ENCODE measurements around the gene VIL1. TPM values are rescaled to one million over a fixed set of nuclear protein-coding genes. Genes with fewer than 3 reads are reported as not detected.

The VIL1 gene
- total and polyA plus RNA-seq, 2 of the 13 experiments (the other 11 are each of a cell fraction or from before 2014, with no cell fraction given) = 287 to 301 TPM

- TF ChIP-seq, protein P1, sequence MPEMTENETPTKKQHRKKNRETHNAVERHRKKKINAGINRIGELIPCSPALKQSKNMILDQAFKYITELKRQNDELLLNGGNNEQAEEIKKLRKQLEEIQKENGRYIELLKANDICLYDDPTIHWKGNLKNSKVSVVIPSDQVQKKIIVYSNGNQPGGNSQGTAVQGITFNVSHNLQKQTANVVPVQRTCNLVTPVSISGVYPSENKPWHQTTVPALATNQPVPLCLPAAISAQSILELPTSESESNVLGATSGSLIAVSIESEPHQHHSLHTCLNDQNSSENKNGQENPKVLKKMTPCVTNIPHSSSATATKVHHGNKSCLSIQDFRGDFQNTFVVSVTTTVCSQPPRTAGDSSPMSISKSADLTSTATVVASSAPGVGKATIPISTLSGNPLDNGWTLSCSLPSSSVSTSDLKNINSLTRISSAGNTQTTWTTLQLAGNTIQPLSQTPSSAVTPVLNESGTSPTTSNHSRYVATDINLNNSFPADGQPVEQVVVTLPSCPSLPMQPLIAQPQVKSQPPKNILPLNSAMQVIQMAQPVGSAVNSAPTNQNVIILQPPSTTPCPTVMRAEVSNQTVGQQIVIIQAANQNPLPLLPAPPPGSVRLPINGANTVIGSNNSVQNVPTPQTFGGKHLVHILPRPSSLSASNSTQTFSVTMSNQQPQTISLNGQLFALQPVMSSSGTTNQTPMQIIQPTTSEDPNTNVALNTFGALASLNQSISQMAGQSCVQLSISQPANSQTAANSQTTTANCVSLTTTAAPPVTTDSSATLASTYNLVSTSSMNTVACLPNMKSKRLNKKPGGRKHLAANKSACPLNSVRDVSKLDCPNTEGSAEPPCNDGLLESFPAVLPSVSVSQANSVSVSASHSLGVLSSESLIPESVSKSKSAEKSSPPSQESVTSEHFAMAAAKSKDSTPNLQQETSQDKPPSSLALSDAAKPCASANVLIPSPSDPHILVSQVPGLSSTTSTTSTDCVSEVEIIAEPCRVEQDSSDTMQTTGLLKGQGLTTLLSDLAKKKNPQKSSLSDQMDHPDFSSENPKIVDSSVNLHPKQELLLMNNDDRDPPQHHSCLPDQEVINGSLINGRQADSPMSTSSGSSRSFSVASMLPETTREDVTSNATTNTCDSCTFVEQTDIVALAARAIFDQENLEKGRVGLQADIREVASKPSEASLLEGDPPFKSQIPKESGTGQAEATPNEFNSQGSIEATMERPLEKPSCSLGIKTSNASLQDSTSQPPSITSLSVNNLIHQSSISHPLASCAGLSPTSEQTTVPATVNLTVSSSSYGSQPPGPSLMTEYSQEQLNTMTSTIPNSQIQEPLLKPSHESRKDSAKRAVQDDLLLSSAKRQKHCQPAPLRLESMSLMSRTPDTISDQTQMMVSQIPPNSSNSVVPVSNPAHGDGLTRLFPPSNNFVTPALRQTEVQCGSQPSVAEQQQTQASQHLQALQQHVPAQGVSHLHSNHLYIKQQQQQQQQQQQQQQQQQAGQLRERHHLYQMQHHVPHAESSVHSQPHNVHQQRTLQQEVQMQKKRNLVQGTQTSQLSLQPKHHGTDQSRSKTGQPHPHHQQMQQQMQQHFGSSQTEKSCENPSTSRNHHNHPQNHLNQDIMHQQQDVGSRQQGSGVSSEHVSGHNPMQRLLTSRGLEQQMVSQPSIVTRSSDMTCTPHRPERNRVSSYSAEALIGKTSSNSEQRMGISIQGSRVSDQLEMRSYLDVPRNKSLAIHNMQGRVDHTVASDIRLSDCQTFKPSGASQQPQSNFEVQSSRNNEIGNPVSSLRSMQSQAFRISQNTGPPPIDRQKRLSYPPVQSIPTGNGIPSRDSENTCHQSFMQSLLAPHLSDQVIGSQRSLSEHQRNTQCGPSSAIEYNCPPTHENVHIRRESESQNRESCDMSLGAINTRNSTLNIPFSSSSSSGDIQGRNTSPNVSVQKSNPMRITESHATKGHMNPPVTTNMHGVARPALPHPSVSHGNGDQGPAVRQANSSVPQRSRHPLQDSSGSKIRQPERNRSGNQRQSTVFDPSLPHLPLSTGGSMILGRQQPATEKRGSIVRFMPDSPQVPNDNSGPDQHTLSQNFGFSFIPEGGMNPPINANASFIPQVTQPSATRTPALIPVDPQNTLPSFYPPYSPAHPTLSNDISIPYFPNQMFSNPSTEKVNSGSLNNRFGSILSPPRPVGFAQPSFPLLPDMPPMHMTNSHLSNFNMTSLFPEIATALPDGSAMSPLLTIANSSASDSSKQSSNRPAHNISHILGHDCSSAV (CRISPR knock-in tag; IDR thresholded peaks at IDR 0.05; ENCODE audit: borderline replicate concordance) = peak; percentile 87; the same call in 1 of the 2 replicates
- peak in 1 of 2 experiments; percentile 40; a peak in 1 of 4 replicates for TF ChIP-seq EP300 (IDR thresholded peaks at IDR 0.05; ENCODE audit: low read depth in 2 of 2, low read length in 2 of 2)
- TF ChIP-seq EP300 (CRISPR knock-in tag; IDR thresholded peaks at IDR 0.05; ENCODE audit: borderline replicate concordance) = peak; percentile 9; the same call in 1 of the 2 replicates
- peak; percentile 98 for TF ChIP-seq ZNF232 (CRISPR knock-in tag; IDR thresholded peaks at IDR 0.05; ENCODE audit: borderline replicate concordance)
- TF ChIP-seq HES4 (CRISPR knock-in tag; IDR thresholded peaks at IDR 0.05; ENCODE audit: borderline replicate concordance) = peak; percentile 54; the same call in 1 of the 2 replicates
- no peak for TF ChIP-seq ZNF691 (CRISPR knock-in tag; IDR thresholded peaks at IDR 0.05; ENCODE audit: borderline replicate concordance, low read depth)
- peak; percentile 40; the same call in 1 of the 2 replicates for TF ChIP-seq ZNF317 (CRISPR knock-in tag; IDR thresholded peaks at IDR 0.05)
- TF ChIP-seq HDAC2 (CRISPR knock-in tag; IDR thresholded peaks at IDR 0.05) = peak; percentile 87
- TF ChIP-seq TEAD2 (CRISPR knock-in tag; IDR thresholded peaks at IDR 0.05) = no peak
- TF ChIP-seq, protein P2, sequence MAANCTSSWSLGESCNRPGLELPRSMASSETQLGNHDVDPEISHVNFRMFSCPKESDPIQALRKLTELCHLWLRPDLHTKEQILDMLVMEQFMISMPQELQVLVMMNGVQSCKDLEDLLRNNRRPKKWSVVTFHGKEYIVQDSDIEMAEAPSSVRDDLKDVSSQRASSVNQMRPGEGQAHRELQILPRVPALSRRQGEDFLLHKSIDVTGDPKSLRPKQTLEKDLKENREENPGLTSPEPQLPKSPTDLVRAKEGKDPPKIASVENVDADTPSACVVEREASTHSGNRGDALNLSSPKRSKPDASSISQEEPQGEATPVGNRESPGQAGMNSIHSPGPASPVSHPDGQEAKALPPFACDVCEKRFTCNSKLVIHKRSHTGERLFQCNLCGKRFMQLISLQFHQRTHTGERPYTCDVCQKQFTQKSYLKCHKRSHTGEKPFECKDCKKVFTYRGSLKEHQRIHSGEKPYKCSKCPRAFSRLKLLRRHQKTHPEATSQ (CRISPR knock-in tag; IDR thresholded peaks at IDR 0.05; ENCODE audit: borderline replicate concordance) = peak; percentile 86; the same call in 1 of the 2 replicates
- 0 out of 2 replicates have a peak, but pooled peaks have one; percentile 15 for TF ChIP-seq FOXK2 (IDR thresholded peaks at IDR 0.05)
- peak; percentile 9; the same call in 1 of the 2 replicates for TF ChIP-seq ZNF276 (CRISPR knock-in tag; IDR thresholded peaks at IDR 0.05; ENCODE audit: low read depth)
- TF ChIP-seq SIX1 (CRISPR knock-in tag; IDR thresholded peaks at IDR 0.05; ENCODE audit: borderline replicate concordance) = peak; percentile 23
- TF ChIP-seq NFYC (CRISPR knock-in tag; IDR thresholded peaks at IDR 0.05) = peak; percentile 42; the same call in 1 of the 2 replicates
These were observed 21.0 kb upstream of the VIL1 start (continued) for GRCh38 chr2:218397820-218398436.

Measured in HepG2 (cell line).